ENCODE results near the gene SDR9C7.

- no peak for TF ChIP-seq POLR2A (IDR thresholded peaks at IDR 0.05)
- TF ChIP-seq CTCF (IDR thresholded peaks at IDR 0.05), result no peak
Observed at GRCh38 chr12:56927281-56927680, 6.9 kb downstream of the SDR9C7 start.
